ENCODE data around the gene NTRK1. TPM values are rescaled to one million over a fixed set of nuclear protein-coding genes. Genes with fewer than 3 reads are reported as not detected.

The NTRK1 gene
- total RNA-seq, 1 experiment from 2014 or later, result 0.33 TPM

- Mint-ChIP-seq H3K4me1 (ENCODE audit: insufficient read depth, unreplicated experiment) (peaks cover 38% of the 10 kb centered on the region), H3K4me3 (ENCODE audit: unreplicated experiment) (no peak overlapping the region), H3K9me3 (ENCODE audit: unreplicated experiment) (no peaks in the 10 kb centered on the region), H3K27ac (ENCODE audit: low read depth, unreplicated experiment) (no peak overlapping the region), H3K27me3 (ENCODE audit: insufficient read depth, unreplicated experiment) (peaks cover 51% of the 10 kb centered on the region), H3K36me3 (ENCODE audit: insufficient read depth, unreplicated experiment) (no peaks in the 10 kb centered on the region)
- no peak for TF ChIP-seq CTCF (IDR thresholded peaks at IDR 0.05; ENCODE audit: unreplicated experiment)
- no peak for DNase-seq (ENCODE audit: unreplicated experiment)
- ChIA-PET CTCF (interaction anchor here (0.8 to 13.9 kb wide), 5 partner anchors 9 to 234 kb away, joined by 3 to 363 read pairs (median 5); partner anchors contain the start of gene PEAR1), POLR2A (no interaction called here)
- intact Hi-C loops (cut with micrococcal nuclease), result loop anchor here (10.0 kb wide), 1 partner anchor 151 kb away; no protein-coding TSS in a partner anchor
- BruUV-seq (replicated peaks), result no TSS peak
Measured at GRCh38 chr1:156923670-156924477, 63.2 kb downstream of the NTRK1 start.

DNA sequence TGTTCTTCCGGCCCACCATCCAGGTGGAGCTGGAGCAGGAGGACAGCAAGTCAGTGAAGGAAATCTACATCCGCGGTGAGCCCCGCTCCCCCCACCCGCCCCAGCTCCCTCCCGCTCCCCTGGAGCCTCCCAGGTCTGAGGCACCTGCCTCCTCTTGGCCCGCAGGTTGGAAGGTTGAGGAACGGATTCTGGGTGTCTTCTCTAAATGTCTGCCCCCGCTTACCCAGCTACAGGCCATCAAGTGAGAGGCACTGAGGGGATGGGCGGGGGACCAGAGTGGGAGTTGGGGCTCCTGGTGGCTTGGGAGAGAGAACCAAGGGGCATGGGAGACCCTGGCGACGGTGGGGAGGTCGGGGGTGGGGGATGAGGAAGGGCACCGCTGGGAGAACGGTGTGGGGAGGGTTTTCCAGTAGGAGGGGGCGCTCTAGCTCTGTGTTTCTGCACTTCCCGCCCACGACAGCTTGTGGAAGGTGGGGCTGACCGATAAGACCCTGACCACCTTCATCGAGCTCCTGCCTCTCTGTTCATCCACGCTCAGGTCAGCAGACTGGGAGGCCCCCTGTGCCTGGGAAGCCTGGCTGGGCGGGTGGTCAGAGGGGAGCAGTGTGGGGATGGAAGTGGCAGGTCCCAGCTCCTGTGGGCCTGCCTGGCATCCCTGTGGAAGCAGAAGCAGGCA, 64.0 kb downstream of the NTRK1 start:
- intact Hi-C loops (cut with micrococcal nuclease), result loop anchor here (10.0 kb wide), 1 partner anchor 150 kb away; no protein-coding TSS in a partner anchor
- Mint-ChIP-seq H3K36me3 (ENCODE audit: insufficient read depth, unreplicated experiment) (no peaks in the 10 kb centered on the region), H3K27ac (ENCODE audit: low read depth, unreplicated experiment) (no peak overlapping the region), H3K4me1 (ENCODE audit: insufficient read depth, unreplicated experiment) (peaks cover 33% of the 10 kb centered on the region), H3K9me3 (ENCODE audit: unreplicated experiment) (no peaks in the 10 kb centered on the region), H3K4me3 (ENCODE audit: unreplicated experiment) (no peak overlapping the region), H3K27me3 (ENCODE audit: insufficient read depth, unreplicated experiment) (peaks cover 59% of the 10 kb centered on the region)
- TF ChIP-seq CTCF (IDR thresholded peaks at IDR 0.05; ENCODE audit: unreplicated experiment), result no peak
- no TSS peak for BruUV-seq (replicated peaks)
- ChIA-PET CTCF (interaction anchor here (0.7 to 13.9 kb wide), 8 partner anchors 31 to 548 kb away, joined by 3 to 363 read pairs (median 6); partner anchors contain the start of genes ISG20L2, METTL25B and PEAR1), POLR2A (no interaction called here)
- no peak for DNase-seq (ENCODE audit: unreplicated experiment)

- intact Hi-C loops (cut with micrococcal nuclease), result loop anchor here (1.0 to 10.0 kb wide), 2 partner anchors 29 to 149 kb away; no protein-coding TSS in a partner anchor
- Mint-ChIP-seq H3K27ac (ENCODE audit: low read depth, unreplicated experiment) (no peak overlapping the region), H3K4me3 (ENCODE audit: unreplicated experiment) (no peak overlapping the region), H3K4me1 (ENCODE audit: insufficient read depth, unreplicated experiment) (peaks cover 33% of the 10 kb centered on the region), H3K36me3 (ENCODE audit: insufficient read depth, unreplicated experiment) (no peaks in the 10 kb centered on the region), H3K9me3 (ENCODE audit: unreplicated experiment) (no peaks in the 10 kb centered on the region), H3K27me3 (ENCODE audit: insufficient read depth, unreplicated experiment) (peaks cover 66% of the 10 kb centered on the region)
- CTCF ChIA-PET, result interaction anchor here (0.7 to 13.9 kb wide), 11 partner anchors 9 to 548 kb away, joined by 3 to 363 read pairs (median 13); partner anchors contain the start of genes ISG20L2, METTL25B and PEAR1
- POLR2A ChIA-PET, result interaction anchor here (0.6 to 3.6 kb wide), 4 partner anchors 30 to 184 kb away, joined by 4 to 28 read pairs (median 4); partner anchors contain the start of gene MRPL24
- no peak for TF ChIP-seq CTCF (IDR thresholded peaks at IDR 0.05; ENCODE audit: unreplicated experiment)
- BruUV-seq (replicated peaks), result no TSS peak
- no peak for DNase-seq (ENCODE audit: unreplicated experiment)
Measured at GRCh38 chr1:156925154-156926010, 64.7 kb downstream of the NTRK1 start.
